Activated T-helper 1 cell treated with Interleukin-2 at 50 U/mL for 16 hours (primary cell): ENCODE measurements around the gene SLX4.
"Not testable (repeated sequence)": the region's sequence is repeated elsewhere in the genome, so short reads cannot be mapped to it uniquely, and the experiment has no call there.

Experiments used
- DNase-seq: peaks from one replicate; pipeline ENCODE4 v3.0.0-alpha.2; 2020; ENCODE audit warnings: low read depth

The SLX4 gene

GRCh38 chr16:3611146-3611975 is at the start of gene SLX4:
TSS of gene SLX4 (minus strand) at chr16:3611606. CDS start at chr16:3608964, 2,642 bp downstream.
- DNase-seq = peak; percentile 92

GRCh38 chr16:3659251-3659650 is 47.8 kb upstream of the SLX4 start:
- no peak for DNase-seq

- DNase-seq = no peak
Observed at GRCh38 chr16:3656491-3657468, 45.4 kb upstream of the SLX4 start.

- not testable (repeated sequence) for DNase-seq
Observed at GRCh38 chr16:3656160-3656490, 44.7 kb upstream of the SLX4 start.

- DNase-seq = no peak
Observed at GRCh38 chr16:3655396-3656159, 44.2 kb upstream of the SLX4 start.

GRCh38 chr16:3655030-3655395 is 43.6 kb upstream of the SLX4 start:
- DNase-seq = no peak

GRCh38 chr16:3654249-3654991 is 43.0 kb upstream of the SLX4 start, which contains the start of gene DNASE1:
TSS of gene DNASE1 (plus strand) at chr16:3654691. CDS start at chr16:3655374, 683 bp downstream.
- peak; percentile 22 for DNase-seq

- no peak for DNase-seq
Observed at GRCh38 chr16:3652373-3653195, 41.2 kb upstream of the SLX4 start.

GRCh38 chr16:3651461-3652372 is 40.3 kb upstream of the SLX4 start:
- no peak for DNase-seq

- no peak for DNase-seq
Observed at GRCh38 chr16:3650631-3651265, 39.3 kb upstream of the SLX4 start.

GRCh38 chr16:3646348-3646920 is 35.0 kb upstream of the SLX4 start:
- no peak for DNase-seq

- no peak for DNase-seq
Observed at GRCh38 chr16:3645504-3646347, 34.3 kb upstream of the SLX4 start.

GRCh38 chr16:3645108-3645503 is 33.7 kb upstream of the SLX4 start:
- DNase-seq = no peak

GRCh38 chr16:3643095-3643730 is 31.8 kb upstream of the SLX4 start:
- no peak for DNase-seq

GRCh38 chr16:3642397-3643094 is 31.1 kb upstream of the SLX4 start:
- no peak for DNase-seq

- DNase-seq = no peak
Observed at GRCh38 chr16:3641801-3642396, 30.5 kb upstream of the SLX4 start.
